NCI-H1105 treated with DMSO at 0.1 percent for 48 hours (cell line): ENCODE data around the gene NMNAT1.
A peak's percentile ranks its signal among the peaks of the same experiment; 100 is the strongest.
"Not testable (repeated sequence)": the region's sequence is repeated elsewhere in the genome, so short reads cannot be mapped to it uniquely, and the experiment has no call there.

Experiments used
- DNase-seq: peaks from one replicate; lab custom pipeline; 2025; lab: John Stamatoyannopoulos, UW

The NMNAT1 gene

GRCh38 chr1:10019561-10019960, 76.3 kb downstream of the NMNAT1 start:
- no peak for DNase-seq

- no peak for DNase-seq
These were observed 76.8 kb downstream of the NMNAT1 start for GRCh38 chr1:10020086-10020485.

DNA sequence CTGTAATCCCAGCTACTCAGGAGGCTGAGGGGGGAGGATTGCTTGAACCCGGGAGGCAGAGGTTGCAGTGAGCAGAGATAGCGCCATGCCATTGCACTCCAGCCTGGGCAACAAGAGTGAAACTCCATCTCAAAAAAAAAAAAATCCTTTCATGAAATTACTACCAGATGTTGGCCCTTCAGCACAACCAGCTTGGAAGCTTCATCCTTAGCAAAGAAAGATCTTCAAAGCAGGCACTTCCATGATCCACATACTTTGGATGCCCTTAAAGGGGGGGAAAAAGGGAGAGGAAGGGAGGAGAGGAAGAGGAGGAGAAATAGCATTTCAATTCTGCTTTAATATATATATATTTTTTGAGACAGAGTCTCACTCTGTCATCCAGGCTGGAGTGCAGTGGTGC, 77.4 kb downstream of the NMNAT1 start:
- not testable (repeated sequence) for DNase-seq

DNA sequence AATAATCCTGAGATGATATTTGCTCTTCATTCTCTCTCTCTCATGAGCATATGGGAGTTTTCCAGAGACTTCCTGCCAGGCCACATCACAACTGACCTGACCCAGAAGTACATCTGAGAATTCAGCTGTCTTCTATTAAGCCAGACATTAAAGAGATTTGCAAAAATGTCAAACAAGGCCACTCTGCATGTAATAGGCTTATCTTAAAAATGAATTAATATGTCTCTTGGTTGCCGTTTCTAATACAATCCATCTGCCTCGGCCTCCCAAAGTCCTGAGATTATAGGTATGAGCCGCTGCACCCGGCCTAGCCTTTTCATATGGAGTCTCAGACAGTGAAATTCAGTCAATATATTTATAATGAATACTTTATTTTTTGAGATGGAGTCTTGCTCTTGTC, 78.7 kb downstream of the NMNAT1 start:
- DNase-seq: not testable (repeated sequence)

DNA sequence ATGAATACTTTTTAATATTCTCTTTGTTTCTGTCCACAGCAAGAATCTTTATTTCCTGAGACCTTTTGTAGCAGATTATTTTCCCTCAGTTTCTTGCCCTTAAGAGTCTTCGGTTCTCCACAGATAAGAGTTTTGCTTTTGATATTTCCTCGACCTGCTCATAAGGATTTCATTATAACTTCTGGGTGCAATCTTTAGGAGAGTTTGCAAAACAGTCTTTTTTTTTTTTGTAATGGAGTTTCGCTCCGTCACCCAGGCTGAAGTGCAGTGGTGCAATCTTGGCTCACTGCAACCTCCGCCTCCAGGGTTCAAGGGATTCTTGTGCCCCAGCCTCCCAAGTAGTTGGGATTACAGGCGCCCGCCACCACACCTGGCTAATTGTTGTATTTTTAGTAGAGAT, 79.4 kb downstream of the NMNAT1 start:
- no peak for DNase-seq

DNA sequence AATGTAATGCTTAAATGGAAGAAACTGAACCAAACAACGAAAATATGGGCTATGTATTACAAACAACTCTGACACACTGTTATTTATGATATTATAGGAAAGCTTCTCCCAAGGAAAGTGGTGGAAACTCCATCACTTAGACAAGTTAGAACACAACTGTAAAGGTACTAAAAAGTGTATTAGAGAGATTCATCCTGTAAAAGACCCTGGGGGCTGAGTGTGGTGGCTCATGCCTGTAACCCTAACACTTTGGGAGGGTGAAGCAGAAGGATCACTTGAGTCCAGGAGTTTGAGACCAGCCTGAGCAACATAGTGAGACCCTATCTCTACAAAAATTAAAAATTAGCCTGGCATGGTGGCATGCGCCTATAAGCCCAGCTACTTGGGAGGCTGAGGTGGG, 82.1 kb downstream of the NMNAT1 start:
- no peak for DNase-seq

DNA sequence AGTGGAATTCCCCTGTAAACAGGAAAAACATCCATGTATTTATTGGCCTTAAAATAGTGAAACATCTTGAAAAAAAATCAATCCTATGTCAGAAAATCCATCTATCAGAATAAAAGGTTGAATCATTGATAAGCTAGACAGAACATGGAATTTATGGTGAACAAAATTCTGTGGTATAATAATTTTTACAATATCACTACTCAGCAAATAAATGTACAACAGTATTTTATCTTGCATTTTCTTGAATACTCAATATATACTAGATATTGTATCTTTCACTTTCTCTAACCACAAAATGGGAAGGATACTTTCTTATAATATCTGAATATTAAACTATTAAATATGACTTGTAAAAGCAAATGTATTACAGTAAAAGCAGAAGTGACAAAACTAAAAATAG, 83.8 kb downstream of the NMNAT1 start:
- DNase-seq: no peak

DNA sequence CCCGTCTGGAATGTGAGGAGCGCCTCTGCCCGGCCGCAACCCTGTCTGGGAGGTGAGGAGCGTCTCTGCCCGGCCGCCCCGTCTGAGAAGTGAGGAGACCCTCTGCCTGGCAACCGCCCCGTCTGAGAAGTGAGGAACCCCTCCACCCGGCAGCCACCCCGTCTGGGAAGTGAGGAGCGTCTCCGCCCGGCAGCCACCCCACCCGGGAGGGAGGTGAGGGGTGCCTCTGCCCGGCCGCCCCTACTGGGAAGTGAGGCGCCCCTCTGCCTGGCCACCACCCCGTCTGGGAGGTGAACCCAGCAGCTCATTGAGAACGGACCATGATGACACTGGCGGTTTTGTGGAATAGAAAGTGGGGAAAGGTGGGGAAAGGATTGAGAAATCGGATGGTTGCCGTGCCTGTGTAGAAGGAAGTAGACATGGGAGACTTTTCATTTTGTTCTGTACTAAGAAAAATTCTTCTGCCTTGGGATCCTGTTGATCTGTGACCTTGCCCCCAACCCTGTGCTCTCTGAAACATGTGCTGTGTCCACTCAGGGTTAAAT, 85.8 kb downstream of the NMNAT1 start:
- DNase-seq: not testable (repeated sequence)

DNA sequence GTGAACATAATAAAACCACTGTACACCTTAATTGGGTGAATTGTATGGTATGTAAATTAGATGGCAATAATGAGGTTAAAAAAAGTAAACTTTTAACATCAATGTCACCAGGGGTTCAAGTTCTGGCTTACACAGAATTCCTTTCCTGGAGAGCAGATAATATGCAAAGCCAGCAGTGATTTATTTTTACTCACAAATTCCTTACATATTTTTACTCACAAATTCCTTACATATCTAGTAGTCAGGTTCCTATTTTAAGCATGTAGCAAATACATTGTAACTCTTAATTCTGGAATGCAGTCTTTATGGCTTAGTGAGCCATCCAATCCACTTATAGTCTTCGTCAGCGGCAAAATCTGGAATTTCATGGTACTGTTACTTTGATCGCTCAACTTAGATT, 88.2 kb downstream of the NMNAT1 start:
- DNase-seq: no peak

GRCh38 chr1:10032590-10033358, 89.5 kb downstream of the NMNAT1 start, which contains the start of gene UBE4B:
UBE4B (plus strand) TSS chr1:10032958; CDS start chr1:10033671, 713 bp downstream.
- peak; percentile 98 for DNase-seq

DNA sequence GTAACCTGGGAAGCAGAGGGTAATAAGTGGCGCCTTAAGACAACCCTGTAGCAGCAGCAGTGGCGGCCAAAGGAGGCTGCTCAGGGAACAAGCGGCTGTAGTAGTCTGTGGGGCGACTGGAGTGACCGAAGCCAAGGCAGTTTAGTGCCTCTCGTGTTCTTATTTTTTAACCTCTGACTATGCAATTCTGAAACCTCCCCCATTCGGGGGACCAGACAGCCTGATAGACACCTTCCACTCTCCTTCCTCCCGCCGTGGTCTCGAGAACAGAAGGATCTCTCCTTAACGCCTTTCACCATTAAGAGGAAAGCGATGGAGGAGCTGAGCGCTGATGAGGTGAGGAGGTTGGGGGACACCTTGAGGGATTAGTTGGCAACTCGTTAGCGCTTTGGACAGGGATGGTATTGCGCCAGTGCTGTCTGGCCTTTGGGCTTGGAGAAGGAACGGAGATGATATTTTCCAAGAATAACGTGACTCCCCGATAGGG, 90.1 kb downstream of the NMNAT1 start:
- DNase-seq: peak; percentile 57
